Activated T-cell treated with anti-CD3 and anti-CD28 coated beads for 4 hours (primary cell): ENCODE data around the gene ZMYND10.

Experiments
- DNase-seq: peaks from one replicate; pipeline ENCODE4 v3.0.0-alpha.2; 2020

The ZMYND10 gene

DNA sequence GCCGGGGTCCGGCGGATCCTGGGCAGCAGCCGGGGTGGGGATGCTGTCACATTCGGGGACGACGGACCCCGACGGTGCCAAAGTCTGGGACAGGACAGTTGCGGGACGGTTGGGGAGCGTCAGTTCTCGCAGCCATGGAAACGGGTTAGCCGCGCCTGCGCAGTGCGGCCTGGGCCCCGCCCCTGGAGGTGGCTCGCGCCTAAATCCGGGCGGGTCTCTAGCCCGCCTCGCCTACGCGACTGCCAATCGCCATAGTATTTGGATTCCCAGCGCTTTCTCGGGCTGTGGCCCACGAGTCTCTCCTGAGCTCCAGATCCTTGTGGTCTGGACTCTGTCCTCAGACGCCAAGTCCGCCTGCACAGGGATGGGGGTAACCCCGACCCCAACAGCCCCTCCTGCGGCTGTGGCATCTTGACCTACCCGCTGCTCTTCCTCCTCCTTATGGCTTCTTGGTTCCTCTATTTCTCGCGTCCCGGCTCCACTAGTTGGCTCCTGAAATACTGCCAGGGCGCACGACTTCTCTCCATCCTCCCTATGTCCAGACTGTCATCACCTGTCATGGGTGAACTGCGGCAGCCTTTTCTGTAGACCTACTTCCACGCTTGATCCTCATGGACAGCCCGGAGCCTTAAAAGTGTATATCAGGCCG, at the start of gene ZMYND10:
Gene ZMYND10, minus strand, starts transcription at position 147 of the 649 bp plus-strand sequence. CDS start 153 bp downstream, outside the sequence.
- DNase-seq = peak; percentile 65

DNA sequence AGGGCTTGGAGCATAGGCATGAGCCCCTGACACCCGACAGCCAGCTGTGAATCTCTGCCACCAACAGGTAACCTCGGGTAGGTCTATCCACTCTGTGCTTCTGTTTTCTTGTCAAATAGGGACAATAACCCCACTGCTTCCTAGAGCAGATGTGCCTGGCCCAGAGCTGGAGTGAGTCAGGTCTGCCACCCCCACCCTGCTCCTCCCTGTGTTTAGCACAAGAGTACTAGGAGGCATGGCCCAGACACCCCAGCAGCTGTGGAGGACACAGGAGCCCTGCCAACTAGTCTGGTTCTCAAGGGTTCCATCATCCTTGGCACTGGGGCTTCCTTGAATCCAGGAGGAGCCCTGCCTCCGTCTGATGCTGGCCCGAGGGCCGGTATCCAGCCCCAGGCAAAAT, 47.5 kb upstream of the ZMYND10 start:
- no peak for DNase-seq

DNA sequence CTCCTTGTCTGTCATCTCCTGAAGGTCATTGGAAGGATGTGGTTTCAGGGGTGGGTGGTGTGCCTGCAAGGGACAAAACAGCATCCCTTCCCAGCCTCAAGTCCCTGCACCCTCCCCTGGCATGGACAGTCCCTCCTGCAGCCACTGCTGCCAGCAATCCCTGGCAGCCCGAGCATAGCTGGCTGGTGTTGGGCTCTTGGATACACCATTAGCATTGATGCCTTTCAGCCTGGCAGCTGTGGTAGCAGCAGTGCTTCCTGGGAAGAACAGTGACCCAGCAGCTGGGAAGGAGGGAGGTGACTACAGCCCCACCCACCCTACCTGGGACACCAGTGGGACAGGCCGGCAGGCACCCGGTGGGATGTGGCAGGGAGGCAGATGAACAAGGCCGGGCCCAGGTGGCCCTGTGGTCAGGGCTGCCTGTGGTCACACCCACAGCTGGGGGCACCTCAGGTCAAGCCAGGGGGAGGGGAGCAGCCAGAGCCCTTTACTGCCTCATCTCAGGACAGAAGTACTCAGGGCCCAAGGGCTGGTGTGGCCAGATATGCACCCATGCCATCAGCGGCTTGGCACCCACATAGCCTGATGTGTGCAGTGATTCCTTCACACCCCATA, 46.7 kb upstream of the ZMYND10 start:
- no peak for DNase-seq

- DNase-seq = no peak
Measured at GRCh38 chr3:50390508-50391224, 45.1 kb upstream of the ZMYND10 start.

DNA sequence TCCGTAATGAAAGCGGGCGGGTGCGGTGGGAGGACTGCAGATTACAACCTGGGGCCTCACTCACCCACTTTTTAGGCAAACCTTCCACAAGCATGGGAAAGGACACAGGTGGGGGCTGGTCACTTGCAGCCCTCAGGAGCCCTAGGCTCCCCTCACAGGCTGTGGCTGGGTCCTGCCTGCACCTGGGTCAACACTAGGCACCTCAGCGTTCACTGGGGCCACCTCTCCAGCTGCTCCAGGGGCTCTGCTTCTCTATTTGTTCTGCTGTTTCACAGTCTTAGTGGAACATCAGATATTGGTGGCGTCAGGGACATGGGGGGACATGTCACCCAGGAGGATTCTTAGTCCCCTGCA, 43.9 kb upstream of the ZMYND10 start:
- no peak for DNase-seq

DNA sequence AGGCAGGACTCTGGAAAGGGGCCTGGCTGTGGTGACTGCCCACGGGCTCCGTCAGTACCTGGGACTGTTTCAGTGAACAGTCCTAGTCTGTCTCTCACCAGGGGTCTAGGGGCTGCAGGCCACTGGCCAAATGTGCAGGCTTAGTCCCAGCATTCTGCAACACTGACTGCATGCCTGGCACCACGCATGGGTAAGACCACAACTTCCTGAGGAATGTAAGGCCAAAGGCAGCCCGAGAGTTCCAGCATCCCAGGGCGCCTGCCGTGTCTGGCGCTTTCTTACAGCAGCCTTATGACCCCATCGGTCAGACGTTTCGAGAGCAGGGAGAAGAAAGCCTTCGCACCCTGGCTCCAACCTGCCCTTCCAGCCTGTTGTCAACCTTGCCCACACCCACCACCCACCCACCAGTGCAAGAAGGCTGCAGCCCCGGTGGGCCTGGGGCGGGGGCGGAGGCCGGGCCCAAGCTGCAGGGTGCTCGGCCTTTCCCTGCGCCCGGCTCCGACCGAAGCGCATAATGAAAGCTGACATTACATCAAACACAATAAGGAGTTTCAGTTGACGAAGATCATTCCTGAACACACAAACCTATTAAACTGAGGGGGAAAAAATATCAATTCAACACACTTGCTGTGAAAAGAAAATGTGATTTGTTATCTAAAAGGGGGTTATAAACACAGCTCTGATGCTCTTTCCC, 43.3 kb upstream of the ZMYND10 start:
- DNase-seq = no peak

DNA sequence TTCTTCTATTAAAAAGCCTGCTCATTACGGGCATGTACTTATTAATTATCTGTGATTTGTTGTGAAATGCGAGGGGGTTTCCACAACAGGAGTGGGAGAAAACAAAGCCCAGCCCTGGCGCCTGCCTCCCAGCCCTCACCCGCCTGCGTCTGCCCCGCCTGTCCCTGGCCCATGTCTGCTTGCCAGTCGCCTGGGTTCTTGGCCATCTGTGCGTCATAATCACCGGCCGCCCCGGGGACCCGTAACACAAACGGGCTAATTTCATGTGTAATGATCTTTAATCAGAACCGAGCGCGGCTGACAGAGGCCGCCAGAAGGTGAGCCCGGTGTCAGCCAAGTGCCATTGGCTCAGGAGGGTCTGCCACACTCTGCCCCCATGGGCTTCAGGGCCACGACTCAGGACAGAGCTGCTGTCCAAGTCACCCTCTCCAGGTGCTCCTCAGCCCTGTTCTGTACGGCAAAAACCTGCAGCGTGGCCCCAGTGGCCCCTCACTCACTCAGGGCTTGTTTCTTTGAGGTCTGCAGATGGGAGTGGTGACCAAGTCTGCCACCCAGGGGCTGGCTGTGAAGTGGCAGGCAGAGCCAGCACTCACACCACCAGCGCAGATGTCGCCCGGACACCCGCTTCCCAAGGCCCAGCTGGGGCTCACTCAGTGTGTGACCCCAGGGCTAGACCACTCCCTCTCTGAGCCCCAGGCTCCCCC, 42.6 kb upstream of the ZMYND10 start:
- no peak for DNase-seq

GRCh38 chr3:50385754-50386153, 40.2 kb upstream of the ZMYND10 start:
- no peak for DNase-seq

DNA sequence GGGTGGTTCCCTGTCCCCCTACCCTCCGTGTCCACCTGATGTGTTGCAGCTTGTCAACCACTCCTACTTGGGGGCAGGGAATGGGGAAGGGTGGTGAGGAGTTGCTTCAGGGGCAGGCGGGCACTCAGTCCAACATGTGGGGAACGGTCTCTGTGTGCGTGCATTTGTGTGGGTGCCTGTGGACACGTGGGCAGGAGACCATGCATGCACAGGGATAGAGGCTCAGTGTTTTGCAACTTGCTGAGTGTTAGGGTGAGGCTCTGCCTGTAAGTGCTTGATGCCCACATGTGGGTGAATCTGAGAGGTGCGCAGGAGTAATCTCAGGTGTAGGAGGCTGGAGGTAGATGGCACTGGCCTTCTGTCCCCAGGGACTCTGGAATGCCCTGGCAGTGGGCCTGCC, 38.2 kb upstream of the ZMYND10 start:
- DNase-seq = no peak

GRCh38 chr3:50382722-50383121, 37.2 kb upstream of the ZMYND10 start:
- DNase-seq = no peak

- no peak for DNase-seq
Measured at GRCh38 chr3:50381383-50381782, 35.9 kb upstream of the ZMYND10 start.

DNA sequence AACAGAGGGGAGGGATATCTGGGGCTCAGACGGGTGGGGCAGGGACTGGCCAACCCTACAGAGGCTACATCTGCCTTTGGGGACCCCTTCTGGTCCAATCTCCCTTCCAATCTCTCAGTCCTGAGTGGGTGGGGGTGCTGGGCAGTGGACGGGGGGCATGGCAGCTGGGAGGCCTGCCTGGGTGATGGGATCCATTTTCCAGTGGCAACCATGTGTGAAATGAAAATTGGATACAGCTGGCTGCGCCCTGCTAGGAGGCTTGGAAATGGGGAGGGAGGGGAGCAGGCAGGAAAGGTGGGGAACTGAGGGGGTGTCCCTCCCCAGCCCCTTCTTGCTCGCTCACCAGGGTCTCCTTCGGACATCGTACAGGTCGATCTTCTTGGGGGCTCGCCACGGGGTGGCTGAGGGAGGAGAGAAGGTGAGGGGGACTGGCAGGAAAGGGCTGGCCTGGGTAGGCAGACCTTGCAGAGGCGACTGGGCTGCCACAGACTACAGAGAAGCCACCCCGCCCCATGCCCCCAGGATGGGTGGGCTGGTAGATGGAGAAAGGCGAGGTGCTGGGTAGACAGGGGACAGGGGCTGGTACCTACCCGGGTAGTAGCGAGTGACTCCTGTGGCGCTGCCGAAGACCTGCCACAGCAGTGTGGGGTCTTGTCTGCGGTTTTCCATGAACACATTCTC, 35.0 kb upstream of the ZMYND10 start:
- DNase-seq = no peak

GRCh38 chr3:50378757-50379156, 33.2 kb upstream of the ZMYND10 start:
- DNase-seq = no peak

DNA sequence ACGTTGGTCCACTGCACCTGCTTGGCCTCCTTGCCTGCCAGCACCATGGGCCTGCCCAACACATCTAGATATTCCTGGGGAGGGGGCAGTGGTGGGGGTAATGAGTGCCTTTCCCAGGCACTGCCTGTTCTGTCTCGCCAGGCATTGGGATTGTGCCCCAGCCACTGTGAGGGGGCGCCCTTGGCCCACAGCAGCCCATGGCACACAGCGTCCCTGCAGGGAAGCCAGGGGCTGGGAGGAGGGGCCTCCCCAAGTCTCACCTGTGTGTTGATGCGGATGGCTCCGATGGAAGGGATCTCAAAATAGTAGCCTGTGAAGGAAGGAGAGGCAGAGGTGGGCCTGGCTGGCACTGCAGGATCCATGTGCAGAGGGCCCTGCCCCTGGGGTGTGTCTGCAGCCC, 32.5 kb upstream of the ZMYND10 start:
- DNase-seq = no peak

DNA sequence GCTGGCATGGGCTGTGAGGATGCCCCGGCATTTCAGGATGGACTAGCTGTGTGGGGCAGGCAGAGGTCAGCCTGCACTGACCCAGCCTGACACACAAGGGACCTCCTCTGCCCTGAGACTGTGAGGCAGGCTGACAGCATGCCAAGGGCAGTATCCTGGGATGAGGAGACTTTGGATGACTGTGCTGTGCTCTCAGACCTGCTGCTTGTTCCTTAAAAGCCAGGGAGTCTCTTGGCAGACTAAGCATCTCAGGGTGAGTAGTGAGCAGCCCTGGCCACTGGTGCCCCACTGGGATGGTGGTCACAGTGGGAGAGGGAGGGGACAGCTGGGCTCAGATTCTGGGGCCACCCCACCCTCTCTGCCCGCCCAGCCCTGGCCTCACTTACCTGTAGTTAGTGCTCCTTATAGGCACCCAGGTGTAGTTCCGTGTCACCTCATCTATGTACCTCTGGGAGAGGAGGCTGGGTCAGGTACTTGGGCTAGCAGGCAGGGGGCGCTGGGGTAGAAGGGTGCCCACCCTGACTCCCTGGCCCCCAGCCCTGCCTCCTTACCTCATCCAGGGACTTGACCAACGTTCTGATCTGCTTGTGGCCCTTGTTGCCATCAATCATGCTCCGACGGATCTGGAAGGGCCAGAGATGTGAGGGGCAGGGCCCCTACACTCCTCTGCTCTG, 29.9 kb upstream of the ZMYND10 start:
- DNase-seq = no peak

DNA sequence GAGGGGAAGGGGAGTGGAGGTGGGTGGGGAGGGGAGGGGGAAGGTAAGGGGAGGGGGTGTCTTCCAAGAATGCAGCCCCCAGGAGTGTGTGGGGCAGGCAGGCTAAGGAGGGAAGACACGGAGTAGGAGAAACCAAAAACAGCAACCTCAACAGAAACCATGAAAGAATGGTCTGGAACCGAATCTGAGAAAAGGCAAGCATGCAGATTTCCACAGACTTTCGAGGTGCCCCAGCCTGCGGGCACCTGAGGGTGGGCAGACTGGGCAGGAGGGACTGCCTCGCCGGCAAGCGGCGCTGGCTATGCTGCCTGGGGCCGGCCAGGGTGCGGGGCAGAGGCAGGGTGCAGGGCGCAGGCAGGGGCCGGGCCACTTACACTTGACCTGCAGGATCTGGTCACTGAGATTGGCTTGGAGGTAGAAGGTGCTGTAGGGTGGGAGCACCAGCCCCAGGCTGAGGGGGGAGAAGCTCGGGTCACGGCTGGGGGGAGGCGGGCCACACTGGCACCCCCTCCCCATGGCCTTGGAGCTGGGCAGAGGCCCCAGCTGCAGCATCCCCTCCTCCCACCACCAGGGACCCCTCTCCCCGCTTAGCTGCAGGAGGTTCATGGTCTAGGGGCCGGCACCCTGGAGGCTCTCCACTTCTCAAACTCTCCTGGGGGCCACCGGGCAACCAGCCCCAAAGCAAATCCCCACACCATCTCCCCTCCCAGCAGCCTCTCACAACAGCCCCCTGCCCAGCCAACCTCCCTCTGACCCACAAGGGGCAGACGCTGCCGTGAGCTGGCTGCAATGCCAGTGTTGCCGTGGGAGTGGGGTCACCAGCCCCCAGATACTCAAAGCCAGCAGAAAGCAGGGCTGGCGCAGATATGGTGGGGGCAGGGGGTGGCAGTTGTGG, 29.1 kb upstream of the ZMYND10 start:
- DNase-seq = no peak

- DNase-seq = no peak
Measured at GRCh38 chr3:50373146-50374051, 27.9 kb upstream of the ZMYND10 start.

GRCh38 chr3:50372349-50372748, 26.8 kb upstream of the ZMYND10 start:
- no peak for DNase-seq

DNA sequence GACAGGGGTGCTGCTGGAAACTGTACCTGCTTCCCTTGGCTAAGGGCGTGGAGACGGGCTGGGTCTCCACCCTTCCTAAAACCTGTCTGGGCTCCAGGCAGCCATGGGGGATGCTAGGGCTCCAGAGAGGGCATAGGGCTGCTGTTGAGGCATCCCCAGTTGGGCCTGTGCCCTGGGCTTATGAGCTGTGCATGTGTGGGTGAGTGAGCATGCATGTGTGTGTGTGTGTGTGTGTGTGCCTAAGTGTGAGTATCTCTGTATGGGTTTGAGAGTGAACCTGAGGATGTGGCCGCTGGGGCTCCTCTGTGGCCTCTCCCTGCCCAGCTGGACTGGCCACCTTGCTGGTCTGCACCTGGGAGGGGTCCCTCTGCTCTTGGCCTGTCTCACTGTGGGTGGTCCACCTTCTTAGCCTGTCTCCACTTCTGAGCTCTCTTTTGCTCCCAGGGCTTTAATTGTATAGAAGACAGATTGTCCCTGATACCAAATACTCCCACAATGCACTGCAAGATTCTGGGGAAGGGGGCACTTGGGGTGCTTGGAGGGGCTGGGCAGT, 25.7 kb upstream of the ZMYND10 start:
- DNase-seq = no peak
